Panc1 (cell line): ENCODE measurements around the gene LMF1. TPM values are rescaled to one million over a fixed set of nuclear protein-coding genes. Genes with fewer than 3 reads are reported as not detected.

Source experiments
- ATAC-seq: fragments of 200-7000 bp; cut with Tn5 transposase; 2 replicates; pipeline ENCODE4 v1.9.1; 2020; ENCODE audit warnings: mild to moderate bottlenecking, moderate library complexity
- BruUV-seq: library from RNA; stranded (reverse); fragments of 400-500 nt; replicated peaks from 2 replicates; lab custom pipeline; 2021; lab: Mats Ljungman, UMichigan
- CTCF ChIA-PET: fragments of 300-600 bp; sonication (Branson Sonifier 250); formaldehyde crosslinking; loops from one replicate; lab custom pipeline; 2022; ENCODE audit warnings: antibody characterized with exemption; lab: Charles Lee
- POLR2A ChIA-PET: fragments of 300-600 bp; sonication (Branson Sonifier 250); formaldehyde crosslinking; loops from one replicate; lab custom pipeline; 2022; ENCODE audit warnings: antibody characterized with exemption; lab: Charles Lee
- DNase-seq: peaks from one replicate; pipeline ENCODE4 v3.0.0-alpha.2; 2010; ENCODE audit warnings: low read depth, low spot score
- H3K27ac ChIP-seq: 2 replicates; pipeline ENCODE4 v1.5.1; 2011; ENCODE audit warnings: mild to moderate bottlenecking, low read length, inconsistent platforms
- H3K27me3 ChIP-seq: fragments of 200-500 bp; sonication (Bioruptor generic); 2 replicates; pipeline ENCODE4 v1.6.0; 2014; ENCODE audit warnings: low read length, inconsistent platforms; ENCODE audit not compliant: control insufficient read depth, insufficient read depth
- H3K36me3 ChIP-seq: fragments of 200-500 bp; sonication (Bioruptor generic); 2 replicates; pipeline ENCODE4 v1.5.1; 2014; ENCODE audit warnings: inconsistent platforms, mild to moderate bottlenecking, low read length, moderate library complexity; ENCODE audit not compliant: control insufficient read depth, insufficient read depth
- H3K4me1 ChIP-seq: 2 replicates; pipeline ENCODE4 v1.5.1; 2011; ENCODE audit warnings: inconsistent platforms, mild to moderate bottlenecking, low read length, moderate library complexity; ENCODE audit not compliant: control insufficient read depth, insufficient read depth
- H3K4me3 ChIP-seq, 2 experiments: 2 replicates each; pipeline ENCODE4 v1.5.1; 2011 to 2012; ENCODE audit warnings: low read depth in 2 of 2, low read length in 2 of 2, mild to moderate bottlenecking in 2 of 2, inconsistent platforms in 1 of 2, moderate library complexity in 1 of 2
- H3K9me3 ChIP-seq: fragments of 200-500 bp; sonication (Bioruptor generic); 2 replicates; pipeline ENCODE4 v1.5.1; 2014; ENCODE audit warnings: low read depth, mild to moderate bottlenecking, inconsistent platforms, low read length, moderate library complexity; ENCODE audit not compliant: control insufficient read depth, insufficient read depth
- CTCF ChIP-seq: fragments of 450-650 bp; IDR thresholded peaks from 2 replicates; pipeline ENCODE4 v1.5.1; 2017; ENCODE audit warnings: mild to moderate bottlenecking
- POLR2AphosphoS5 ChIP-seq: IDR thresholded peaks from 2 replicates; pipeline ENCODE4 v1.6.1; 2012; ENCODE audit warnings: mild to moderate bottlenecking, low read depth, low read length, moderate library complexity
- SIN3A ChIP-seq: IDR thresholded peaks from 2 replicates; pipeline ENCODE4 v1.6.1; 2012; ENCODE audit warnings: low read depth, mild to moderate bottlenecking, low read length, moderate library complexity, borderline replicate concordance; ENCODE audit not compliant: insufficient read depth
- TCF7L2 ChIP-seq: IDR thresholded peaks from 2 replicates; pipeline ENCODE4 v1.6.1; 2011; ENCODE audit warnings: mild to moderate bottlenecking, low read depth, low read length, inconsistent platforms
- in situ Hi-C: cut with HindIII; loops from 2 replicates; pipeline ENCODE4 v1.10.0; 2016; ENCODE audit warnings: low sequenced_read_pairs, low pct_unique_long_range_greater_than_20kb
- intact Hi-C: fragments of 100-400 bp; cut with micrococcal nuclease; formaldehyde crosslinking; loops from one replicate; pipeline ENCODE4 v1.10.0; 2022; ENCODE audit not compliant: unreplicated experiment
- total RNA-seq: library from RNA; stranded (reverse); gene quantifications from one replicate; pipeline ENCODE4 v1.2.1, GENCODE V29; 2021; ENCODE audit not compliant: unreplicated experiment
- TF ChIP-seq, protein P1 (sequence below), 2 experiments: IDR thresholded peaks; 2 replicates each; pipeline ENCODE4 v1.6.1; 2011 to 2012; ENCODE audit warnings: low read depth in 2 of 2, control low read depth in 1 of 2, low read length in 1 of 2, mild to moderate bottlenecking in 1 of 2, moderate library complexity in 1 of 2; ENCODE audit not compliant: insufficient read depth in 1 of 2

The LMF1 gene
- total RNA-seq, 1 experiment from 2014 or later = 24.3 TPM

DNA sequence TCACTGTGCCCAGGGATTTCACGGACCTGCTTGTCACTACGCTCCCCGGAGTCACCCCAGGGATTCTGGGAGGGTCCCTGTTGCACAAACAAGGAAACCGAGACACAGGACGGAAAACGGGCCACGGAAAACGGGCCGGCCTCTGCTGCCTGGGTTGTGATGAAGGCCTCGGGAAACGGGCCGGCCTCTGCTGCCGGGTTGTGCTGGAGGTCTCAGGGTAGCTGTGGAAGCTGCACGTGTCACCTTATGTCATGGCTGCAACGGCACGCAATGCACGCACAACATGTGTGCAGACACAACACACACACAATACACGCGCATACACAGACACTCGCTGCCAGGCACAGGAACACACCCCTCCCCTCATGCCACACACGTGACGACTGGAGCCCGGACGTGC is 143.3 kb downstream of the LMF1 start:
- intact Hi-C loops = no loop called here

DNA sequence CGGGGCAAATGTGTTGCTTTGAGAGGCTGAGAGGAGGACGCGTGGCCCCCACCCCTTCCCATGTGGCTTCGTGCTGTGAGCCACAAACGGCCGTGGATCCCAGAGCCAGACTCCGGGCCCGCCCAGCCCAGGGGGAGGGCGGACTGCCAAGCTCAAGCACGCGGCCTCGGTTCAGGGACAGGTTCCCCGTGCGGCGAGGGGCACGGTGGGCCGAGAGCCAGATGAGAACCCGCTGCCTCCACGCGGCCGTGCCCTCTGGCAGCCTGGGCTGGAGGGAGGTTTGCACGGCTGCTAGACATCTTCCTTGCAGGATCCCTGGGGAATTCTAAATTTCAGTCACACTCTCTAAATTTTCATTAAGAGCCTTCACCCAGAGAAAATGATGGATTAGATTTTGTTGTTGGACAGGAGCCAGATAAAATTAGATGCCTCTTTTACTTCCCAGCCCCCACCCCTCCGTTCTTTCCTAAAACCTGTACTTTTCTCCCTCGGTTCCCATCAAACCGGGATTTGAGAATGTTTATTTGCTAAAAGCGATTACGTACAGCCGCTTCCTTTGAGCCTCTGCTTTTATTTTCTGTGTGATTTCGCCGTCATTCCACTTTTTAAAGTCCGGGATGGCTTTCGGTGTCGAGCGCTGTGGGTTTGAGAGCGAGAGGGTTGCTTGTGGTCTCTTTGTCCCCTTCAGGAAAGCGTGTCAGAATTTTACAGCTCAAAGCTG is 145.3 kb downstream of the LMF1 start:
- ATAC-seq (no peak), DNase-seq (no peak)
- Histone ChIP-seq H3K9me3 (no peaks in the 10 kb centered on the region), H3K27ac (no peak overlapping the region), H3K4me1 (no peaks in the 10 kb centered on the region), H3K36me3 (no peaks in the 10 kb centered on the region), H3K4me3 (no peak overlapping the region), H3K27me3 (no peaks in the 10 kb centered on the region)
- ChIA-PET POLR2A (no interaction called here), CTCF (no interaction called here)
- intact Hi-C loops = no loop called here
- no peak for TF ChIP-seq POLR2AphosphoS5
- no peak for TF ChIP-seq TCF7L2
- no peak for TF ChIP-seq SIN3A
- TF ChIP-seq, protein P1, sequence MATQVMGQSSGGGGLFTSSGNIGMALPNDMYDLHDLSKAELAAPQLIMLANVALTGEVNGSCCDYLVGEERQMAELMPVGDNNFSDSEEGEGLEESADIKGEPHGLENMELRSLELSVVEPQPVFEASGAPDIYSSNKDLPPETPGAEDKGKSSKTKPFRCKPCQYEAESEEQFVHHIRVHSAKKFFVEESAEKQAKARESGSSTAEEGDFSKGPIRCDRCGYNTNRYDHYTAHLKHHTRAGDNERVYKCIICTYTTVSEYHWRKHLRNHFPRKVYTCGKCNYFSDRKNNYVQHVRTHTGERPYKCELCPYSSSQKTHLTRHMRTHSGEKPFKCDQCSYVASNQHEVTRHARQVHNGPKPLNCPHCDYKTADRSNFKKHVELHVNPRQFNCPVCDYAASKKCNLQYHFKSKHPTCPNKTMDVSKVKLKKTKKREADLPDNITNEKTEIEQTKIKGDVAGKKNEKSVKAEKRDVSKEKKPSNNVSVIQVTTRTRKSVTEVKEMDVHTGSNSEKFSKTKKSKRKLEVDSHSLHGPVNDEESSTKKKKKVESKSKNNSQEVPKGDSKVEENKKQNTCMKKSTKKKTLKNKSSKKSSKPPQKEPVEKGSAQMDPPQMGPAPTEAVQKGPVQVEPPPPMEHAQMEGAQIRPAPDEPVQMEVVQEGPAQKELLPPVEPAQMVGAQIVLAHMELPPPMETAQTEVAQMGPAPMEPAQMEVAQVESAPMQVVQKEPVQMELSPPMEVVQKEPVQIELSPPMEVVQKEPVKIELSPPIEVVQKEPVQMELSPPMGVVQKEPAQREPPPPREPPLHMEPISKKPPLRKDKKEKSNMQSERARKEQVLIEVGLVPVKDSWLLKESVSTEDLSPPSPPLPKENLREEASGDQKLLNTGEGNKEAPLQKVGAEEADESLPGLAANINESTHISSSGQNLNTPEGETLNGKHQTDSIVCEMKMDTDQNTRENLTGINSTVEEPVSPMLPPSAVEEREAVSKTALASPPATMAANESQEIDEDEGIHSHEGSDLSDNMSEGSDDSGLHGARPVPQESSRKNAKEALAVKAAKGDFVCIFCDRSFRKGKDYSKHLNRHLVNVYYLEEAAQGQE (IDR thresholded peaks at IDR 0.05; ENCODE audit: insufficient read depth in 1 of 2, low read depth in 2 of 2, low read length in 1 of 2) = no peak
- no peak for TF ChIP-seq CTCF
- BruUV-seq = no TSS peak
- in situ Hi-C loops = no loop called here

More for the DNA sequence above, 143.3 kb downstream of the LMF1 start:
- Histone ChIP-seq H3K27ac (no peak overlapping the region), H3K9me3 (no peaks in the 10 kb centered on the region), H3K4me3 (no peak overlapping the region), H3K36me3 (no peaks in the 10 kb centered on the region), H3K27me3 (no peaks in the 10 kb centered on the region), H3K4me1 (no peaks in the 10 kb centered on the region)
- no peak for DNase-seq
- no peak for ATAC-seq
- CTCF ChIA-PET = no interaction called here
- POLR2A ChIA-PET = no interaction called here
- no TSS peak for BruUV-seq
- in situ Hi-C loops = no loop called here
- TF ChIP-seq TCF7L2 = no peak
- TF ChIP-seq, protein P1 (IDR thresholded peaks at IDR 0.05; ENCODE audit: insufficient read depth in 1 of 2, low read depth in 2 of 2, low read length in 1 of 2) = no peak
- TF ChIP-seq SIN3A = no peak
- TF ChIP-seq CTCF = no peak
